NCI-H1105 treated with DMSO at 0.1 percent for 48 hours (cell line): ENCODE data around the gene GAS6.
"Not testable (repeated sequence)": the region's sequence is repeated elsewhere in the genome, so short reads cannot be mapped to it uniquely, and the experiment has no call there.

Experiments used
- DNase-seq: peaks from one replicate; lab custom pipeline; 2025; lab: John Stamatoyannopoulos, UW

GAS6 gene

DNA sequence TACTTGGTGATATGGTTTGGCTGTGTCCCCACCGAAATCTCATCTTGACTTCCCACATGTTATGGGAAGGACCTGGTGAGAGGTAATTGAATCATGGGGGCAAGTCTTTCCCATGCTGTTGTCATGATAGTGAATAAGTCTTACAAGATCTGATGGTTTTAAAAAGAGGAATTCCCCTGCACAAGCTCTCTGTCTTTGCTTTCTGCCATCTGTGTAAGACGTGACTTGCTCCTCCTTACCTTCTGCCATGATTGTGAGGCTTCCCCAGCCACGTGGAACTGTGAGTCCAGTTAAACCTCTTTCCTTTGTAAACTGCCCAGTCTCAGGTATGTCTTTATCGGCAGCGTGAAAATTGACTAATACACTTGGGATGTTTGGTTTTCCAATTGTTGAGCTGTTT lies 4.0 kb upstream of the GAS6 start:
- DNase-seq = not testable (repeated sequence)

DNA sequence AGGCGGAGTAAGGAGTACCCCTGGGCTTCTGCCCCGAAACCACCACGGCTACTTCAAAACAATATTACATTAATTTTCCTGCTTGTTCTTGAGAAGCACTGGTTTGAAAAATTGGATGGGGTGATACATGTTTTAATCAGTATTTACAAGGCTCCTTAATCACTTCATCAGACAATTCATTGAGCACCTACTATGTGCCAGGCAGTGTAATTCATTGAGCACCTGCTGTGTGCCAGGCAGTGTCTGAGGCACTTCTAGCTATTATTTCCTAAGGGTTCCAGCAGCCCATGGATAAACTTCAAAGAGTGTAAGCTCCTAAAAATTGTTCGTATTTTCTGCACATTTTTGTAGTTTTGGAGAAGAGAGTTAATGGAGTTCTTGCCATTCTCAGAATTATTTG lies 1.6 kb upstream of the GAS6 start:
- DNase-seq = no peak

DNA sequence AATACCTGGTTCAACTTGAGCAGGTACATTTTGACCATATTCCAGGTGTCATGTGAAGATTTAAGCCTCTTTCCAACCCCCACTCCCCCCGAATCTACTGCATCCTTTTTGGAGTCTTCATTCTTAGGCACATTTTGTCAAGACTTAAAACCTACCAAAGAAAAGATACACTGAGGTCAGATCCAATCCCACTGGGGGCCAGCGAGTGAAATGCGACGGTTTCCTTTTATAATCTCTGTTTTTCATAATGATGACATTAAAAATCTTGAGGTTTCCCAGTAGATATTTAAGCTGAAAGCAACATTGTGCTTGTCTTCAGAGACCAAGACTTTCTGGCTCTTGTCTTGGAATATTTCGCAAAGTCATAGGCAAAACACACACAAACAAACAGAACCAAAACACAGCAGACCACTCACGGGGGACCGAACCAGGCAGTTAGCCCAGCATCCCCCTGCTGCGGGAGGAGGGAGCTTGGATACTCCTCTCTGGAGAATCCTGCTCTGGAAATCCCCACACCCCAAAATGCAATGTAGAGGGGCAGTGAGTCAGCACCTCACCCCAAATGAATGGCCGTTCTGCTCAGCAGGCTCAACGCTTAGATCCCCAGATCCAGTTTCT lies 506 bp upstream of the GAS6 start:
- no peak for DNase-seq

DNA sequence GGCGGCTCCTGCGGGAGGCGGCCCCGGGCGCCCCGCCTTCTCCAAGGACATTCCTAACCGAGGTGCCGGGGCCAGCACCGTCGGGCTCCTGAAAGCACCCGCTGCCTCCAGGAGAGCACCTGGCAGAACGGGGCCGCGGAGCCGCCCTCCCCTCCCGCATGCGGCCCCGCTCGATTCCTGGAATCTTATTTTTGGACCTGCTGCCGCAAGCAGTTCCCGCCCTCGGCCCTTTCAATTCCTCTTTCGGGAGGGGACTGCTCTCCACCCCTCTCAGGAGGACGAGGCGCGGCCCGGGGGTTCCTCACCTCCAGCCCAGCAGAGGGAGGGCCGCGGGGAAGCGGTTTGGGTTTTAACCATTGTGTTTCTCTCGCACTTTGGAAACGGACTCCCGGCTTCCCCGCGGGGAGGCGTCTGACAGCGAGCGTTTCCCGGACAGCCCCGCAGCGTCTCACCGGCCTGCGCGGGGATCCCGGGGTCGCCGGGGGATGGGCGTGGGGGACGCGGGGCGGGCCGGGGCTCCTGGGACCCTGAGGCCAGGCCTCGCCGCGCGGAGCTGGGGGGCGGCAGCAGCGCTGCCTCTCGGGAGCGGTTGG lies 849 bp downstream of the GAS6 start:
- peak; percentile 12 for DNase-seq

DNA sequence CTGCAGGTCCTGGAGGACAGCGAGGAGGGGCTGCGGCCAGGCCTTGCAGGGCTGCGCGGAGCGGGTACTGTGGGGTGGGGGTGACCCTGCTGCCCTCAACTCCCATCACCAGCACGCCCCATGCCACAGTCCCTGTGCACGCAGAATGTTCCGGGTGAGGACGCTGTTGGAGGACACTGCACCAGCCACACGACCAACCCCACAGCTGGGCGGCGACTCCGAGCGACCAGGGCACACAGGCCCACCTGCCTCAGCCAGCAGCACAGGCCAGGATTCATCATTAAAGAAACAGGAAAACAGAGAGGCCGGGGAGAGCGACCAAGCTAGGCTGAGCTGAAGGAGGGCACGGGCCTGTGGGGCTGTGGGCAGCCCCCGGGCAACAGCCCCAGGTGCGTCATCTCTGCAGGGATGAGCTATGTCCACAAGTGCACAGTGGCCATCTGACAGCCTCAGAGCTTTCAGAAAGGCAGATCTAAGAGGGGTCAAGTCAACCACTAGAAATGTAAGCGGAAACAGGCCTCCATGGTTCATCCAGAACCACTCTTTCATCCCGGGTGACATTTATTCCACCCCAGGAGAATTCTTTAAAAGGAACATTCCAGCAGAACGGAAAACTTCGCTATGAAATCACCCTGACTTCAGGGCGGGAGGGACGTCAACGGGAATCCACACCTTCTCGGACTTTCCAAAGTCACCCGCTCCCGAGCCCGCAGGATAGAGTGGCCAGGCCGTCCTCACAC lies 1.5 kb downstream of the GAS6 start:
- no peak for DNase-seq

DNA sequence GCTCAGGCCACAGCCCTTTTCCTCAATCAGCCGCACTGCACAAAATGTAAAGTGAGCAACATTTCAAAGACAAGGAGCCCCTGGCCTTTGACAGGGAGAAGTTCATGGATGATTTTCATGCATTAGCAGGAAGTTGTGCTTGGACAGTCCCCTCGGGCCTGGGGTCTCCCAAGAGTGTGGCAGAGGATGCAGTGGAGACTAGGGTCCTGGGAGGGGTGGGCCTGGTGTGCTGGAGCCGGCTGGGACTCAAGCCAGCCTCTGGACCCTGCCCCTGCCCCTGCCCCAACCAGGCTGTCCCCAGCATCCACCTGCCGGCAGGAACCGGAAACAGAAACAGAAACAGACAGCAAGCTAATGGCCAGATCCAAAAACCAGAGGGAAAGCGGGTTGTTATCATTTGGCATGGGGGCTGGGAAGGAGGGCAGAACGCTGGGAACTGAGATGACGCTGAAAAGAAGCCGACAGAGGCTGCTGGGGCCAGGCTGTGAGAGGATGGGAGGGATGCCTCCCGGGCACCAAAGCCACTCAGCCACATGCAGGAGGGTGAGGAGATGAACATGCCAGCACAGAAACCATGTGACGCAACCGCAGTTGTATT lies 2.3 kb downstream of the GAS6 start:
- no peak for DNase-seq

DNA sequence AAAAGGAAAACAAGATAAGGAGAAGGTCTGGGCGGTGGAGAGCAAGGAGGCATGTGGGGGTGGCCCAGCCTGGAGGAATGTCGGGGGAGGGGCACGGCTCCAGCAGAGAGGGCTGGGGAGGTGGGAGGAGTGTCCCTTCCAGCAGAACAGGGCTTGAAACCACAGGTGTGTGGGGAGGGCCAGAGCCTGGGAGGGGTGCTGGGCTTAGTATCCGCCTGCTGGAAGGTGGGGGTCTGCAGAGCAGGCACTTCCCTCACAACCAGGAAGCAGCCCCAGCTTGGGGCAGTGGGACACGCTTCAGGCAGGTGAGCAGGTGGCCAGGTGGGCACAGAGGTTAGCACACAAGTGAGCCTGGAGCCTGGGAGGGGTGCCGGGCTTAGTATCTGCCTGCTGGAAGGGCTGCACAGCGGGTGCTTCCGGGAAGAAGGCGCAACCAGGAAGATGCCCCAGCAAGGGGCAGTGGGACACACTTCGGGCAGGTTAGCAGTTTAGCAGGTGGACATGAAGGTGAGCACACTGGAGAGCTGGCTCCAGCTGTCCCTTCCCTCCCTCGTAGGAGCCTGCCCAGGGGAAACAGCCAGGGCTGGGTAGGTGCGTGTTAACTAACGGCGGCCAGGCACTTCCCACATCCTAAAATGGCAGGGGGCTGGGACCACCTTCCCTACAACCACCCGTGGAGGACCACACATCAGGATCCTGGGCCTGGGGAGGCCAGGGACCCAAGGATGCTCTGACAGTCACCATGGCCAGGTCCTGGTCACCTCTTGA lies 3.0 kb downstream of the GAS6 start:
- no peak for DNase-seq

DNA sequence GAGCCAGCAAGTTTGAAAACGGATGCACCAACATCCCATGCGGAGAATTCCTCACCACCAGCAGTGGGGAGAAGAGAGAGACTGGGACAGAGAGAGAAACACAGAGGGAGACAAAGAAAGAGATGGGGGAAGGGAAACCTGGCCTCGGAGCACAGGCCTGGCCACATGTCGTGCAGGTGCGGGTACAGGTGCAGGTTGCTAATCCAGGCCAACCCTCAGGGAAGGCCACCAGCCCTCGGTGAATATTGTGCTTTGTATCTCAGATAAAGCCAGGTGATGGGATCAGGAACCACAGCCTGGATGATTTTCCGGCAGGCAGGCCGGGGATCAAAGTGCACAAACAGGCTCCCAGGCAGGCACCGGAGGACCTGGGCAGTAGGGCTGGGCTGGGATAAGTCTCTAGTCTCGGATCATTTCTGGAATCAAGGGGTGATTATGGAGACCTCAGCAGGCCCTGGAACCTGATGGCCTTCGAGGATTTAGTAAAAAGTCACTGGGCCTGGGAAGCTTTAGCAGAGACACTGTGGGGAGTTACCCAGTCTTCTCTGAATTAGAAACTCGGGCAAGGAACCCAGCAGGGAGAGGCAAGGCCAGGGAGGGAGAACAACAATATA lies 3.7 kb downstream of the GAS6 start:
- no peak for DNase-seq

DNA sequence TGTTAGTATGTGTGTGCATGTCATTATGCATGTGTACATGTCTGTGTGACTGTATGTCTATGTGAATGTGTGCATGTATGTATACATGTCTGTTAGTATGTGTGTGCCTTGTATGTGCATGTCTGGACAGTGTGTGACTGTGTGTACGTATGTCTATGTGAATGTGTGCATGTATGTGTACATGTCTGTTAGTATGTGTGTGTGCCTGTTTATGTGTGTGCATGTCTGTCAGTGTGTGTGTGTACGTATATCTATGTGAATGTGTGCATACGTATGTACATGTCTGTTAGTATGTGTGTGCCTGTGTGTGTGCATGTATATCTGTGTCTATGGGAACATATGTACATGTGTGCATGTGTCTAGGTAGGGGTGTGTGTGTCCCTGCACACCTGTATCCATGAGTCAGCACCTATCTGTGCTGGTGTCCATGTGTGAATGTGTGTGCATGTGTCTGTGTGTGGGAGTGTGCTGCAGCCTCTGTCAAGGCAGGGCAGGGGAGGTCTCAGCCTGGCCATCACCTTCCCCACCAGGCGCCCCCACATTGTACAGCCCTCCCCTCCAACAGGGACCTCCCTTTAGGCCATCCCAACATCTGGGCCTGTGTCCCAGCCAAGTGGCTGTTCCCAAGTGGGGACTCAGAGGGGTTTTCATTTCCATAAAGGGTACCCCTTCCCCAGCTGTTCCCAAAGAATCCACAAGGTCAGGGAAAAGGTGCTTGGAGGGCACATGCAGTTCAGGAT lies 4.4 kb downstream of the GAS6 start:
- DNase-seq = no peak

DNA sequence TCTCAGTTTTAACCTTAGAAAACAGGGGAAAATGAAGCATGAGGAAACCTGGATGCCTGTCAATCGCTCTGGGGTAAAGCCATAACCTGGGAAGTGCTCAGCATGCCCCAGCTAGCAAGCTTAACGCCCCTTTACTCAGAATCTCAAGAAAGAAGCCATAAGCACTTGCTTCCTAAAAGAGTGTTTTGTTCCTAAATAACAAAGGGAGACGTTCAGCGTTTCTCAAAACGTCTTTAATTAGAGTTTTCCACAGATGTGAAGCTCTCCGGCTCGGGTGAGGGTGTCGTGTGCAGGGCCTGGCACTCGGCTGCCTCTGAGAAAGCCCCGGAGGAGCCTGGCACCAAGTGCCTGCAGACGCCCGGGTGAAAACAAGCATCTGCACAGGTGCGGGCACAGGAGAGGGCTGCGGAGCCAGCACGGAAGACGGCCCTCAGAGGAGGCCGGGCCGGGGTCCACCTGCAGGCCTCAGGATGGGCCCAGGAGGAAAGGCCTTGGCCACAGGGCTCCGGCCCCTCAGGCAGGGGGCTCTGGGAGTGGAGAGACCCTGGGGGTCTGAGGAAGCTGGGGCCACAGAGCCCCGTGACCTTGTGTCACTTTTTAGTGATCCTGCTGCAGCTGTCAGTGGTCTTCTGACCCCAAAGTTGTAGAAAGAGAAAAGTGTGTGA lies 6.2 kb downstream of the GAS6 start:
- DNase-seq = no peak

DNA sequence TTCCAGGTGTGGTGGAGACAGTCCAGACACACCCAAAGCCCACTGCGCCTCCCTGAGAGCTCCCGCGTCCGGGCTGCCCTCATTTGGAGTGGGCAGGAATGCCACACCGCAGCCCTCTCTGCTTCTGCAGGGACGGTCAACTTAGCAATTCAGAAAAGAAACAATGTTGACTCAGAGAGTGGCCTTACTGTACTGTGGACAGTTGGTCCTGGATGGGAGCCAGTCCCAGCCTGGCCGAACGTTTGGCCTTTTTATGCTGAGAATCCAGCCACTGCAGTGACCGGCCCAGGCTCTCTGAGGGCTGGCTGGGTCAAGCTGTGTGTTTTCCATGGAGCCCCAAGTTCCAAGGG lies 7.2 kb downstream of the GAS6 start:
- DNase-seq = no peak

DNA sequence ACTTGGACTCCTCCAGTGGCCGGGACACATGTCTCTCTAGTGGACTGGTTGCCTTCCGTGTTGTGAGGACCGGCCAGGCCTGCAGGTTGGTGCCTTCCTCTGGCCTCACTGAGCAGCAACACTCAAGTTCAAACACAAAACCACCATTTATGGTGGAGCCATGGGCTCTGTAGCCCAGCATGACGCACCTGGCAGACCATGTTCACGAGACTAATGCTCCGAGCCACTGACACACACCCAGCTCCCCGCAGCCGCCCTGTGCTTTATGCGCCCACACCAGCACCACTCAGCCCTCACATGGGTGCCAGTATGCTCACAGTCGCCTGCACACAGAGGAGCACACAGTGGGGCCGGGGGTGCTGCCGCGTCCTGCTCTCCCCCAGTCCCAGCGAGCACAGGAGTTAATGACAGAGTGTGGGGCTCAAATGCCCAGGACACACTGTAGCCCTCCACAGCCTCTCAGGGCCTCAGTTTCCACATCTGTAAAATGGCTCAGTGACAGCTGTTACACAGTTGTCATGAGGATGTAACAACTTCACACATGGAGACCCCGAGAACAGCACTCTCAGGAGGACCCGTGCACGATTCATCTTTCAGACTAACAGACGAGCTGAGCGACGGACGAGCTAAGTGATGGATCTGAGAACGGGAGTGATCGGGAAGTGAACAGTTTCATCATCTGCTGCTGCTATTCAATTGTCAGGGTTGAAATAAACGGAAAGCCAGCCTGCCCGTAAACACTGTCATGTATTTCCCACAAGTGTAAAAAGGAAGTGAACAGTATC lies 7.8 kb downstream of the GAS6 start:
- no peak for DNase-seq

DNA sequence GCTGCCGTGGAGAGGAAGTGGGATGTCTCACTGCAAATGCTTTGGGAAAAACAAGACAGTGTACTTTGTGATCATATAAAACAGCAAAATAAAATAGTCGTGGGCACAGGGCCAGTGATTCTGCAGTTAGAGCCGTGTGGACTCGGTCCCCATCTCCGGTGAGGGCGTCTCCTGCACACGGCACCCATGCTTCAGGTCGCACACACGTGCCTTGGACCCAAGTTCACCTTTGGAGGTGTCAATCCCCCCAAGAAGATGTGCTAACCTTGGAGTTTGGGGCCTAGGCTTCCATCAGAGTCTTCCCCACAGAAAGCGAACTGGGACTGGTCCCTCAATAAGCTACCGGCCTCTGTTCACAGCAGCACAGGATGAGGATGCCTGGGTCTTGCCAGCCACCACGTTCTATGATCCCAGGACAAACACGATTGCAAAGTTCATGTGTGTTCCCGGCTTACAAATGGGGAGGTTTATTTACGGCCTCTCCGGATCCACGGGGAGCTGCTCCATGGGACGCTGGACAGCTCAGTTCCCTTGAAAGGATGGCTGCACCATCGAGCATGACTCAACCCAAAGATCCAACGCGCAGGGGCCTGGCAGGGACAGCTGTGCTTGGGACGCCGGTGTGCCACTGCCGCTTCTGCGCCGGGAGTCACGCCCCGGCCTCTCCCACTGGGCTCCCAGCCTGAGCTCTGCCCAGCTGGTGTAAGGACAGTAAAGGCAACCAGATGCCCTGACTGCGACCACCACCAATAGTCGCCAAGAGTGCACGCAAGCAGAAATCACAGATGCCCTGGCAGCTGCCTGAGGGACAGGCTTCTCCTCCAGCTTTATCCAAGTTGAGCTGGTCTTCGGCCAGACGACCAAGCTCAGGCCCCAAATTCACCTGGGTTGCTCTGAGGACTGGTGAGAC lies 8.6 kb downstream of the GAS6 start:
- DNase-seq = no peak

DNA sequence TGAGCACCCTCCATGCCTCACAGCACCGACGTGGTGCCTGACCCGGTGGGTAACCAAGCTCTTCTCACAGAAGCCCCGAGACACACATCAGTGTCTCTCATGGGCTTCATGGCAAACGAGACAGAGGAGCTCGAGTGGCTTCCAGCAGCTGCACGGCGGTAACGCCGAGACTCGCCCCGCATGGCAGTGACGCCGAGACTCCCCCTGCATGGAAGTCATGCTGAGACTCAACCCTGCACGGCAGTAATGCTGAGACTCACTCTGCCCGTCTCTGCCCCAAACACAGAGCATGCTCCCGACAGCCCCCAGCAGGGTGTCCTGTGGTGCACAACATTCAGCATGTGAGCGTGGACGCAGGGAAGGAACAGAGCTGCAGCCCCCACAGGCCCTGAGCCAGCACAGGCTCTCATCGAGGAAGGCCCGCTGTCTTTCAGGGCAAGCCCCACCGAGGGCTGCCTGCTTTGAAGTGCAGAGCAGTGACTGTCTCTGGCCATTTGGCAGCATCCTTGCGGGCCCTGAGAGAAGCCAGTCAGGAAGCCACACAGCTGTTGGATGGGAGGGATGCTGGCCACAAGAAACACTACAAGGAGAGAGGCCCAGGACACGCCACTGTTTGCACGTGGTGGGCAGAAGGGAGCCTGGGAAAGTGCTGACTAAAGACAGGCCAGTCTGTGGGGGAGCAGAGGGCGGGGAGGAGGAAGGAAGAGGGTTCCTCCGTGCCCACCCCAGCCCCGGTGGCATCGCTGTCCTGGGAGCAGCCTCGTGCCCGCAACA lies 9.5 kb downstream of the GAS6 start:
- DNase-seq = no peak

DNA sequence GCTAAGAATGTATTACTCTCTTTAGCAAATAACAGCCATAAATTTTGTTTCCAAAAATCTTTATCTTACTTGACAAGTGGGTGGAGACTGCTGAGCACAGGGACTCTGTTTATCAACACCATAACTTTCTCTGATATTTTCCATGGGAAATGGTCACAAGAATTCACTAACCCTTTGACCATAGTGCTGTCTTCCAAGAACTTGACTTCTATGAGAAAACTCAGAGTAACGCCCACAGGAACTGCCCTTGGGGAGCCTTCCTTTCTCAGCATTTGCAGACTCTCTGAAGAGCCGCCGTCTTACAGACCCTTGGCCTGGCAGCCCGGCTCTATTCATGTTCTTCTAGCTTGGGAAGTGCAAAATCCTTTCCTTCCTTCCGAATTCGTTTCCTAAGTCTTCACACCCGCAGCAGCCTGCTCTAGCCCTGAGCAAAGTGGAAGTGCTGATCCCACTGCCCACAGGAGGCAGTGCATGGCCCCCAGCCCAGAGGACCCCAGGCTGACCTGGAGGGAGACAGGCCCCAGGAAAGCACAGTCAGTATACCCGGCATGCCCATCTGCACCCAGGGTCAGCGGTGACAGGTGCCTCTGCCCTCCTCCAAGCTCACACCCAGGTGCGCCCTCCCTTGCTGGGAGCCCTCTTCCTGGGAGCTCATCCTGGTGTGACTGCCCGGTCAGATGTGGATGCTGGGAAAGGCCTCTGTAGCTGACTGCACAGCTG lies 10.2 kb downstream of the GAS6 start:
- DNase-seq = no peak

DNA sequence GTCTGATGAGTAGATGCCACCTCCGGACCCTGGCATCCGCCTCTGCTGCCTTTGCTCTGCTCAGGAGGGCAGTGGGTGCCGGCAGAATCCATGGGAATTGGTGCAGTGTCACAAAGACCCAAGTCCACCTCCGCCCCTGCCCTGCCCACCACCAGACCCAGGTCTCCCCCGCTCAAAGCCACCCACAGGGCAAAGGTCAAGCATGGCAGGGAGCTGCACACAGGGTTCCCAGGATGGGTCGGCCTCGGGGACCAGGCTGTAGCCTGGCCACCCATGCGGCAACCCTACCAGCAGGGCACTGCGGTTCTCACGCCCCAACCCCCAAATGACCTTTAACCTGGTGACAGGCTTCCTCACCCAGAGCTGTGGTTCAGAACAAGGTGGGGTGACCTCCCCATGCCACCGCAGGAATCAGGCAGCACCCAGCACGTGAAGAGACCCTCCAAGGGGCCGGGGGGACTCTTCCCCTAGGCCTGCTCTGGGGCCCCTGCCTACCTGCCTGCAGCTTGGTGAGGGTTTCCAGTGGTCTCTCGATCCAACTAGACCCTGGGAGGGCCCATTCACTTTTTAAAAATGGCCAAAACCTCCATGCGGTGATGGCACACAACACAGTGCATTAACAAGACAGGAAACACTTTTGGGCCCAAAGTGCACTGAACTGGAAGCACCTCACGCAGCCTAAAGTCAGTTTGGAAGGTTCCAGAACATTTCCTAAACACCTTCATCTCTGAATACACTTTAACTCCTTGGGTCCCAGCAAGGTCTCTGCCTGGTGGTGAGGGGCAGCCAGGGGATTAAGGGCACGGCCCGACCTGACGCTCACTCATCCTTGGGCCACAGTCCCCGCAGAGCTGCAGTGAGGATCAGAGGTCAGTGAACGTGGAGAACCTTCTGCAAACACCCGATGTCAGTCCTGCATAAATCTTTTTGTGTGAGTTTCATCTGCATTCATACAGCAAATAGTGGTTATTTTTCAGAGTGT lies 11.0 kb downstream of the GAS6 start:
- no peak for DNase-seq
